ENCODE measurements around the gene GRIN3B. TPM values are rescaled to one million over a fixed set of nuclear protein-coding genes. Genes with fewer than 3 reads are reported as not detected.

GRIN3B gene
- total and polyA plus RNA-seq, 9 of the 15 experiments (the other 6 are each of a cell fraction or from before 2014, with no cell fraction given): 0.06 to 0.95 (median 0.19) TPM; not detected in 6

DNA sequence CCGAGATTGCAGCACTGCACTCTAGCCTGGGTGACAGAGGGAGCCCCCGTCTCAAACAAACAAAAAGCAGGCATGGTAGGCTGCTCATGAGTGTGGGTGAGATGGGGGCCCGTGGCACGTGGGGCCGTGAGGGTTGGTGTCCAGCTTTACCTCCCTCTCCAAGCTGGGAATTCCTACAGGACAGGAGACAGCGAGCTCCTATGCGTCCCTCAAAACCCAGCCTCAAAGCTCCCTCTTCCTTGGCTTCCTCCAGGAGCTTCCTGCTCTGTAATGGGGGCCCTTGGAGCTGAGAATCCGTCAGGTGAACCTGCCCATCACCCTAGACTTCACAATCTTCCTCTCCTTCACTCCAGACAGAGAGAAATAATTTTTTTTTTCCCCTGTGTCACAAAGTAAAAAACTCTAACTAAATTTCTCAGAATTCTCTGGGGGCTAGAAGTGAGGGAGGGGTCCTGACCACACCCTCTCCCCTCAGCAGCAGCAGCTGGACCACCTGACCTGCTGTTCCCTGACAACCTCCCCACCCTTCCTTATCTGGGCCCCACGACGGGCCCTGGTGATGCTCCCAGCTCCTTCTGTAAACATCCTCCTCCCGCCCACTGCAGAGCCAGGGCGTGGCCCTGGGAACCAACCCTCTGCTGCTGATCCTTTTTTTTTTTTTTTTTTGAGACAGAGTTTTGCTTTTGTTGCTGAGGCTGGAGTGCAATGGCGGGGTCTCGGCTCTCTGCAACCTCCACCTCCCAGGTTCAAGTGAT lies 38.2 kb upstream of the GRIN3B start (continued):
- TF ChIP-seq, protein P1, sequence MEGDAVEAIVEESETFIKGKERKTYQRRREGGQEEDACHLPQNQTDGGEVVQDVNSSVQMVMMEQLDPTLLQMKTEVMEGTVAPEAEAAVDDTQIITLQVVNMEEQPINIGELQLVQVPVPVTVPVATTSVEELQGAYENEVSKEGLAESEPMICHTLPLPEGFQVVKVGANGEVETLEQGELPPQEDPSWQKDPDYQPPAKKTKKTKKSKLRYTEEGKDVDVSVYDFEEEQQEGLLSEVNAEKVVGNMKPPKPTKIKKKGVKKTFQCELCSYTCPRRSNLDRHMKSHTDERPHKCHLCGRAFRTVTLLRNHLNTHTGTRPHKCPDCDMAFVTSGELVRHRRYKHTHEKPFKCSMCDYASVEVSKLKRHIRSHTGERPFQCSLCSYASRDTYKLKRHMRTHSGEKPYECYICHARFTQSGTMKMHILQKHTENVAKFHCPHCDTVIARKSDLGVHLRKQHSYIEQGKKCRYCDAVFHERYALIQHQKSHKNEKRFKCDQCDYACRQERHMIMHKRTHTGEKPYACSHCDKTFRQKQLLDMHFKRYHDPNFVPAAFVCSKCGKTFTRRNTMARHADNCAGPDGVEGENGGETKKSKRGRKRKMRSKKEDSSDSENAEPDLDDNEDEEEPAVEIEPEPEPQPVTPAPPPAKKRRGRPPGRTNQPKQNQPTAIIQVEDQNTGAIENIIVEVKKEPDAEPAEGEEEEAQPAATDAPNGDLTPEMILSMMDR (IDR thresholded peaks at IDR 0.05 in 2 of 3, conservative IDR thresholded peaks at IDR 0.05 in 1 of 3; ENCODE audit: insufficient read depth in 2 of 3, low read depth in 1 of 3, low read length in 3 of 3): no peak
- TF ChIP-seq ZNF384 (IDR thresholded peaks at IDR 0.05; ENCODE audit: low read depth, low read length) (peak; percentile 98), MAZ (CRISPR knock-in tag; conservative IDR thresholded peaks at IDR 0.05 in 1 of 2, IDR thresholded peaks at IDR 0.05 in 1 of 2) (peak; percentile 55 to 75; a peak in 3 of 4 replicates), ARID1B (IDR thresholded peaks at IDR 0.05) (peak; percentile 83), FOXA1 (IDR thresholded peaks at IDR 0.05; ENCODE audit: borderline replicate concordance) (peak; percentile 74; the same call in 1 of the 2 replicates), ZNF766 (CRISPR knock-in tag; conservative IDR thresholded peaks at IDR 0.05) (peak; percentile 65; the same call in 1 of the 2 replicates), RAD51 (IDR thresholded peaks at IDR 0.05; ENCODE audit: borderline replicate concordance, low read depth) (peak; percentile 66), HMGN3 (IDR thresholded peaks at IDR 0.05; ENCODE audit: borderline replicate concordance, extremely low read depth, insufficient read length, low read depth, low read length) (peak; percentile 51), CBX3 (IDR thresholded peaks at IDR 0.05; ENCODE audit: borderline replicate concordance in 1 of 2, low read length in 2 of 2) (no peak), RHOXF2B (CRISPR knock-in tag; conservative IDR thresholded peaks at IDR 0.05) (no peak), TCF3 (CRISPR knock-in tag; IDR thresholded peaks at IDR 0.05) (peak; percentile 71), SIRT6 (IDR thresholded peaks at IDR 0.05; ENCODE audit: low read depth, low read length) (no peak), HDAC1 (IDR thresholded peaks at IDR 0.05) (peak; percentile 64 to 73; a peak in 3 of 4 replicates), CXXC5 (CRISPR knock-in tag; IDR thresholded peaks at IDR 0.05) (peak; percentile 87), STAT5A (IDR thresholded peaks at IDR 0.05; ENCODE audit: borderline replicate concordance, low read length) (0 out of 2 replicates have a peak, but pooled peaks have one; percentile 26), SRF (CRISPR knock-in tag; IDR thresholded peaks at IDR 0.05) (peak in 1 of 2 experiments; percentile 43; a peak in 1 of 4 replicates), NFIC (IDR thresholded peaks at IDR 0.05) (peak; percentile 31; the same call in 1 of the 2 replicates), RCOR1 (IDR thresholded peaks at IDR 0.05; ENCODE audit: borderline replicate concordance in 1 of 2, low read depth in 2 of 2, low read length in 2 of 2) (peak; percentile 55 to 98; a peak in 3 of 4 replicates)
- TF ChIP-seq, protein P2, sequence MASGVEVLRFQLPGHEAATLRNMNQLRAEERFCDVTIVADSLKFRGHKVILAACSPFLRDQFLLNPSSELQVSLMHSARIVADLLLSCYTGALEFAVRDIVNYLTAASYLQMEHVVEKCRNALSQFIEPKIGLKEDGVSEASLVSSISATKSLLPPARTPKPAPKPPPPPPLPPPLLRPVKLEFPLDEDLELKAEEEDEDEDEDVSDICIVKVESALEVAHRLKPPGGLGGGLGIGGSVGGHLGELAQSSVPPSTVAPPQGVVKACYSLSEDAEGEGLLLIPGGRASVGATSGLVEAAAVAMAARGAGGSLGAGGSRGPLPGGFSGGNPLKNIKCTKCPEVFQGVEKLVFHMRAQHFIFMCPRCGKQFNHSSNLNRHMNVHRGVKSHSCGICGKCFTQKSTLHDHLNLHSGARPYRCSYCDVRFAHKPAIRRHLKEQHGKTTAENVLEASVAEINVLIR (CRISPR knock-in tag; IDR thresholded peaks at IDR 0.05): no peak
- TF ChIP-seq, protein P3, sequence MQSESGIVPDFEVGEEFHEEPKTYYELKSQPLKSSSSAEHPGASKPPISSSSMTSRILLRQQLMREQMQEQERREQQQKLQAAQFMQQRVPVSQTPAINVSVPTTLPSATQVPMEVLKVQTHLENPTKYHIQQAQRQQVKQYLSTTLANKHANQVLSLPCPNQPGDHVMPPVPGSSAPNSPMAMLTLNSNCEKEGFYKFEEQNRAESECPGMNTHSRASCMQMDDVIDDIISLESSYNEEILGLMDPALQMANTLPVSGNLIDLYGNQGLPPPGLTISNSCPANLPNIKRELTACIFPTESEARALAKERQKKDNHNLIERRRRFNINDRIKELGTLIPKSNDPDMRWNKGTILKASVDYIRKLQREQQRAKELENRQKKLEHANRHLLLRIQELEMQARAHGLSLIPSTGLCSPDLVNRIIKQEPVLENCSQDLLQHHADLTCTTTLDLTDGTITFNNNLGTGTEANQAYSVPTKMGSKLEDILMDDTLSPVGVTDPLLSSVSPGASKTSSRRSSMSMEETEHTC (IDR thresholded peaks at IDR 0.05): peak; percentile 43; the same call in 1 of the 2 replicates
- TF ChIP-seq, protein P4, sequence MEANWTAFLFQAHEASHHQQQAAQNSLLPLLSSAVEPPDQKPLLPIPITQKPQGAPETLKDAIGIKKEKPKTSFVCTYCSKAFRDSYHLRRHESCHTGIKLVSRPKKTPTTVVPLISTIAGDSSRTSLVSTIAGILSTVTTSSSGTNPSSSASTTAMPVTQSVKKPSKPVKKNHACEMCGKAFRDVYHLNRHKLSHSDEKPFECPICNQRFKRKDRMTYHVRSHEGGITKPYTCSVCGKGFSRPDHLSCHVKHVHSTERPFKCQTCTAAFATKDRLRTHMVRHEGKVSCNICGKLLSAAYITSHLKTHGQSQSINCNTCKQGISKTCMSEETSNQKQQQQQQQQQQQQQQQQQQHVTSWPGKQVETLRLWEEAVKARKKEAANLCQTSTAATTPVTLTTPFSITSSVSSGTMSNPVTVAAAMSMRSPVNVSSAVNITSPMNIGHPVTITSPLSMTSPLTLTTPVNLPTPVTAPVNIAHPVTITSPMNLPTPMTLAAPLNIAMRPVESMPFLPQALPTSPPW (CRISPR knock-in tag; IDR thresholded peaks at IDR 0.05): peak; percentile 78

All from K562 (cell line).